Ammon's horn (tissue), 1 donor: ENCODE results near the gene ZSWIM6.

Experiments
- DNase-seq: peaks from one replicate; pipeline ENCODE4 v3.0.0-alpha.2; 2016; ENCODE audit warnings: low spot score

Gene ZSWIM6

DNA sequence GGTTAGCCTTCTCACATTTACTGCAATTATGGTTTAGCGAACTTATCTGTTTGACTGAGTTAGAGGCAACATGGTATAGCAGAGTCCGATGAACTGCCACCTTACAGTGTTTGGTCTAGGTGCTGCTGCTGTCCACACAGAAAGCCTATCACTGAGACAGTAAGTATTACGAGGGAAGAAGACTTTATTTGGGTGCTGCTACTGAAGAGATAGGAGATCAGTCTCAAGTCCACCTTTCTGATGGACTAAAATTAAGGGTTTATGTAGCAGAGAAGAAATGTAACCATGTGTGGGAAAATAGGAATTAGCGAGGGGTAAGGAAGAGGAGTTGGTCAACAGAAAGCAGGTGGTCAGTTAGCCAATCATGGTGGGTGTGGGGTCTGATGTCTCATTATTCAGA is 109.7 kb downstream of the ZSWIM6 start:
- DNase-seq: no peak

DNA sequence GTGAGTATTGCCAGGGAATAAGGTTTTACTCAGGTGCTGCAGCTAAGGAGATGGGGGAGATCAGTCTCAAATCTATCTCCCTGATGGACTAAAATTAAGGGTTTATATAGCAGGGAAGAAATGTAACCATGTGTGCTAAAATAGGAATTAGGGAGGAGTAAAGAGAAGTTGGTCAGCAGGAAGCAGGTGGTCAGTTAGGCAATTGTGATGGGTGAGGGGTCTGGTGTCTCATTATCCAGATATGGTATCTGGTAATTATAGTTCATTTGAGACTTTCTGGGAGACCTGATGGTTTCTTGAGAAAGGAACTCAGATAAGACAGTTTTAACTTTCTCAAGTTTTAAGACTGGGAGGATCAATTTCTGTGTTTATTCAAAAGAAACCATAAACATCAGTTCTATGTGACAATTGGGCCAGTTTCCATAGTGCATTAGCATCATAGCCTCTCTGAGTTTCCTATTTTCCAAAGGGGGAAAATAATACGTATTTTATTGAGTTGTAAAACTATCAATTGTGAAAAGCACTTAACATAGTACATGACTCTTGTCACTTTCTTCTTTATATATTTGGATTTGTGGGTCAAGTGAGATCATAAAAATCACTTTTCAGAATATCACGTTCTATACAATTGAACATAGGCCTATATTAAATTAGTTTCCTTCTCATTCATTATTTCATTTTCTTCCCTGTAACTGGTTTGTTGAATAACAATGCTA is 115.9 kb downstream of the ZSWIM6 start:
- DNase-seq: no peak

DNA sequence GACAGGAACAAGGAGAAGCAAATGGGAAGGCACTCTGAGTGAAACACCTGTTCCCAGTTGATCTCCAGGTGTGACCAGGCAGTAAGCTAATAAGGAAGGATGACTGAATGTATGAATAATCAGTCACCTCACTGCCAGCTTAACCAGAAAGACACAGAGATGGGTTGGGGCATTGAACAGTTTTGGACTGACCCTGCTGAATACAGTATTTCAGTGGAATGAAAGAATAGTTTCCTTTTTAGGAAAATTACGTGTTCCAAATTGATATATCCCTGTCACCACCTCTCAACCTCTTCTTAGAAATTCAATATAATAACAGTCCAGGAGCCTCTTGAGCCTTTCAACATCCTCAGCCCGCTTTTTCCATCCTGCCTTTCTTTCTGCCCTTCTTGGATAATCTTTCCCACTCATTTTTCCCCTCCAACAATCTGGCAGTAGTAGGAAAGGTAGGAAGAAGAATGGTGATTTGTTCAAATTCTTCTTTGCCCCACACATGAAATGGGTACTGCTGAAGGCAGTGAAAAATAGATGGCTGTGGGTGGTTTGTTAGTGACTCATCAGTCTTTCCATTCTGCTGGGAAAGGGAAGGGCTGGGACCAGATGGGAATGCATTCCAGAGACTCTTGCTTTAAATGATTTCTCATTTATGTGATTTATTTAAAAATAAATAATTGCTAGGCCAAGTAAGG is 117.9 kb downstream of the ZSWIM6 start:
- DNase-seq: peak; percentile 58

DNA sequence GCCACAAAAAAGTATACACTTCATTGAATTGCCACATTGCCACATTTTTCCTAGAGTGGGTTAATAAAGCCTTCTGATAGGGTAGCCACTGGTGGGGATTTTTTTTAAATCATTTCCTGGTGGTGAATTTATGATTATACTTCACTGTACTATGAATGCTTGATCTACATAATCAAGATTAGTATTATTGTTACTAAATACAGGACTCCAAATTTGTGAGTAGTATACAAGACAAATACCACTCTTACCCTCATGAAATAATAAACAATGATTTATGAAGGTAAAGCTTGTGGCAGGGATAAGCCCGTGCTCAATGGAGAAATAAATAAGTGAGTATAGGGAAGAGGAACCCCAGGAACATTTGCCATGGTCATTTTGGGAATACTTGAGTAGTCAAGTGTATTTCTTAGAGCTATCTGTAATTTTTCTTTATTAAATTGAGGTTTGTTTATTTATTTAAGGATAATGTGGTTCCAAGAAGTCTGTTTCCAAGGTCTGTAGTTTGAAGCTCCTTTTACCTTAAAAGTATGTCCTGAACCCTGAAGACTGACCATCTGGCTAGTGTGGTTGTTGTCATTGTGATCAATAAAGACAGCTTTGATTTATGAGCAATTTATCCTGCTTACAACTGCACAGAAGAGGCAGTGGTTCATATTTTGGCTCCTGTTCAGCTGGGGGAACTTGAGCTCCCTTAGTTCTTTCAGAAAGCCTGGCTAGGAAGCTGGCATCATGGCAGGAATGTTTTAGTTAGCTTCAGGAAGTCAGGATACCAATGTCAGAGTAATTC is 118.6 kb downstream of the ZSWIM6 start:
- peak; percentile 64 for DNase-seq

DNA sequence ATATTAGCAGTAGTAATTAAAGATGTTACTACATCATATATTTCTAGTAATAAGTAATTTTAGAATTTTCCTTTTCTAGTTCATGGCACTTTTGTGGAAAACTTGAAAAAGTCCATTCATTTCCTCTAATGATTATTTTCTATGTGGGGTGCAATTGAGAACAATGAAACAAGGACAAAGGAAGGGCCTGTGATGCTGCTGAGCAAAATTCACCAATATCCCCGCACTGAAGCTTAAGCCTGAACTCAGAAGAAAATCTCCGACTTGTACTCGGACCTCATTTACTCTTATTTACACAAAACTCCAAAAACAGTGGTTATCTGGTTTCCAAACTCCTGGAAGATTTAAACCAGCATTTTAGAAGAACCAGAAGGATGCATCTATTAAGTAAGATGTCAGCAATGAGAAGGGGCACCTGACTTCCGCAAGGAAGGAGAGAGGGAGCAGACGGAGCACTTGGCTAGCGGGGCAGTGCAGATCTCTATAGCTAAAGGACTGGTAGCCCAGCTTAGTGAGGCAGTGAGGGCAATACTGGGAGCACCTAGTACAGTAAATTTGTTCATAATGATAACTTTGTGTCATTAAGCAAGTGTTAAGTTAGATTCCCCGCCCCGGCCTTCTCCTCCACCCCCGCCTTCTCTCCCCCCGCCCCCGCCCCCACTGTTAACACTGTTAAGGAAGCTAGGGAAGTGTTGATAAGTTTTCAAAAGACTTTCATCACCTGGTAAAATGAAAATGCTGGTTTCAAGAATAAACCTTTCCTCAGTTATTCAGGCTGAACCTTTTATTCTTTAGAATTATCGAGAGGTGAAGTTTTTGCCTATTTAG is 123.3 kb downstream of the ZSWIM6 start:
- no peak for DNase-seq

DNA sequence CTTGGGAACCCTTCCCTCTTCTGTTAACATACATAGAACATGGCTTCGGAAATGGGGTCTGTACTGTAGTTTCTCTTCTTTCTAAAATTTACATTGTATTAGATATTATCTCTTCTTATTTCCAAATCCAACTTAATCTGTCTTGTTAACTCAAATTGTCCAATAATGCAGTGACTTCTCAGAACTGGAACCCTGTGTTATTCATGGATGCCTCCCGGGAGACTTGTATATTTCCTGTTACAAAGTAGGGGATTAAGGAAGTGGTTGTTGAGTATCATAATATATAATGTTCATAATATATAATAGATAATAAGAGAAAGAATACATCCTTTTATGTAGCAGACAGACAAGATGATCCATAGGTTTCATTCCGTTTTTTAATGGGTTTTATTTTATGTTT is 128.4 kb downstream of the ZSWIM6 start:
- no peak for DNase-seq

DNA sequence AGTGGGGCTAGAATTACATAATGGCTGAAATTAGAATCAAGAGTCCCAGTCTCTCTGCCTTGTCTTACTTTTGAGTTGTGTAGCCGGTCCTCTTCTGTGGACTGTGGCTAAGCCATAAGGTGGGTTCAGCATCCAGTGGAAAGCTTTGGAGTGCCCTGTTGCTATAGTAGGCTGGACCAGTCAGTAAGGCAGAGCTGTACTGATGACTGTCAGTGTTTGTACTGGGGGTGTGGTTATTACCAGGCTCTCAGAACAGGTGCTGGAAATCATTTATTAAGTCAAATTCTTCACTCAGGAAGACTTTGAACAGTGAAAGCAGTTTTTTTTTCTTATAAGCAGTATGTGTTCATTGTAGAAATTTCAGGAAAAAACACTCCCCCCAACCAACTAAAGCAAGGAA is 129.4 kb downstream of the ZSWIM6 start:
- no peak for DNase-seq

DNA sequence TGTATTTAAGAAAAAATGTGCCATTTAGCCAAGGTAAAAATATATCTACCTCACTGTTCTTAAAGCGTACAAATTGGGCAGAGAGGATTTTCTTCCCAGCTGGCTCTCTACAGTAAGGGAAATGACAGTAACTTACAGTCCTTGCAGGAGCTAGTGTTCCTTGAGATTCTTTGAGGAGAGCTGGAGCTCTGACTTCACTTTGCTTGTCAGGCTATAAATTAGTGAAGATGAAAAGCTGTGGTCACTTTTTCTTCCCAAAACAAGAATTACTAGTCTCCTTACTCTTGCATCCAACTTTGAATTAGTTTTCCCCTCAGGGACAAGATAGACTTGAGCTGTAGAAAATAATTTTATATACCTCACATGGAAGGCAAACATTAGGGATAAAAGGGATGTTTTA is 129.9 kb downstream of the ZSWIM6 start:
- DNase-seq: no peak

DNA sequence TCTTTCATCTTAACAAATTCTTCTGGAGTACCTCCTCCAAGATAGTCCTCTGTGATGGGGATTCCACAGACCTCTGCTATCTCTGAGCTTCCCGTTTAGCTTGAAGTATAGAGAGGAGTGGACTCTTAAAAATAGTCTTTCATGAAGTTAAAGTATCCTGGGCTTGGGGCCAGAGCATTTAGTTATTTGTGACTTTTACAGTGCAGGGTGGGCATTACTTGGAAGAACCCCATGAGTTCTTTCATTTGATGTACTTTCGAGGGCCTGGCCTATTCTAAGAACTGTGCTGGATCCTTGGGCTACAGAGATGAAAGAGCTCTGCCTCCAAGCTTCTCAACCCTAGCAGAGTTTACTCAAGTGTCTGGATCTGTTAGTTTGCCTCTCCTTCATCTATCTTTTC is 131.5 kb downstream of the ZSWIM6 start:
- no peak for DNase-seq

DNA sequence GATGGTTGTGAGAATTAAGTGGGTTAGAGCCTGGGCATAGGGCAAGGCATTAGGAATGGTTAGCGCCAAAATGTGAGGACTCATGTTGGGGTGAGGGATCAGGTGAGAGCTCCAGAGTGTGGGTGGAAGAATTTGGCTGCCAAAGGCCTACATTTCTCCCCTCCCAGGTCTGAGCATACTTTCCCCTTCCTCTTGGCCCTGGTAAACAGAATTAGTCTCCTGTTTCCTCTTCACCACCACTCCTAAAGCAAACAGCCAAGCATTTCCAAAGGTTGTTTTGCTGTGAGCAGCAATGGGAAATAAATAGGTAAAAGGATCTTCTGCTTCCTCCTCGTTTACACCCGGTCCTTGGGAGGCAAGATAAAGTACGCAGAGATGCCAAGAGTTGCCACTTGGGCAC is 132.5 kb downstream of the ZSWIM6 start:
- DNase-seq: no peak

DNA sequence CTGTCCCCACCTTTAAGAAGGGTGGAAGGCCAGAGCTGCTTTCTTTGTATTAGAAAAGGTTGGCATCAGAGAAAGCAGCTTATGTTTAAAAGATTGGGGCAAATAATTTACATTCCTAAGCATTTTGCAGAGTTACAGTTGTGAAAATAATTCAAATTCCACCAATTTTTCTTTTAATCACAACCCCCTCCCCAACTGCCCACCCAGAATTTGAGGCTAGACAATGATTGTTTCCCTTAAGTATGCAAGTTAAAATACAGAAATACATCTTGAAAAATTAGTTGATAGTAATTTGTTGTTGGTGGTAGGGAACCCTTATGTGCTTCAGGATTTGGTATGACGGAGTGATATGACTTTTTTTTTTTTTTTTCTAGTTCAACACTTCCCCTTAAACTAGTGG is 133.0 kb downstream of the ZSWIM6 start:
- DNase-seq: no peak

DNA sequence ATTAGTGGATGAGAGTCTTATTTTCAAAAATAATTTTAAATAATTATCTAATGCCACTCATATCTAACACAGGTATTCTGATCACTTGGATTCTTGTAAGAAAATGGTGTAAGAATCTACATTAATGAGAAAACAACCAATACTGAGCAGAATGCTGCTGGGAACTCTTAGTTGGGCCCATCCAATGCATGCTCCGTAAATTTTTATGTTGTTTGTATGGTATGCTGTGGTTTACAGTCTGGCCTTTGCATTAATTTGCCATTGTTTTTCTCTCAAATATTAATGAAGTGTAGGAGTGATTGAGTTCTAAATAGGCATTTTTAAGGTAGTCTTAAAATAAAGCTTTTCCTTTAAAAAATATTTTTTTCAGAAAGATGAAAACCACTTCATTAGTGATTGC is 133.4 kb downstream of the ZSWIM6 start:
- no peak for DNase-seq

DNA sequence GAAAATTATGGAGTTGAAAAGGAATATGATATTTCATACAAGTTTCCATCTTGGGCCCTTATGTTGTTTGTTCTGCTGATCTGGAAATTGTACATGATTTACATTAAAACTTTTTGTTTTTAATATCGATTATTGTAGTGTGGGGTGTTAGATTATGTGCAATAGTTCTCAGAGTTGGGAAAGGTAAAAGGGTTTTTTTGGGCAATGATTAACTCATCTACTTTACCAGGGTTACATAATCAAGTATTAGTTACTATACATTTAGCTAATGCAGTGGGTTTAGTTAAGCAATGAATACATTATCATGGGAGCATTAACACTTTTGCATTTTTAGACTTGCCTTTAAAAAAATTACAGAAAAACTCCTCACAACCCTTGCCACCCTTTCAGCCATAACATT is 134.0 kb downstream of the ZSWIM6 start:
- DNase-seq: no peak

DNA sequence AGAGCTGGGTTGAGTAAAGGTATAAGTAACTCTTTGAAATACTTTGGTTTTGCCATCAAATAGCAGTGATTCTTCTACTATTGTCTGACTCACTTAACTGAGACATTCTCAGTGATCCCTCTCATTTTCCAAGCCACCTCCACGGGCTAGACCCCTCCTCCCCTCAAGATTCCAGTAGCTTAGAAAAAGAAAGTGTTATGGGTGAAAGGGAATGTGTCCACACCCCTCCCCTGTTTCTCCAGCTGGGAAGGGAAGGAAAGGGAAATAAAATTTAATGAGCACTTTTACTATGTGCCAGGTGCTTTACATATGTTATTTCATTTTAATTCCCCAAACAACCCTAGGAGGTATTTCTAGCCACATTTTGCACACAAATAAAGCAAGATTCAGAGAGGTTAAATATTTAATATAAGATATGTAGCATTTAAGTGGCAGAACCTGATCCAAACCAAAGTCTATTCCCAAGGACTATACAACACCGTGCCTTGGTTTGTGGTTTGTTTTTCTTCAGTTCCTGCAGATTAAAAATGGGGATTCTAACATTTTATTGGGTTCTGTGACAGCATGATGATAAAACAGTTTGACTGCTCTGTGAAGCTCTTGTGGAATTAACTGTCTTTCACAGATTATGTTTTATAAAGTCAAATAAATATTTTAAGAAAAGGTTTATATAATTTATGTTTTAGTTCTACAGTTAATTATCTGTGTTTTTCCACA is 135.9 kb downstream of the ZSWIM6 start:
- no peak for DNase-seq

DNA sequence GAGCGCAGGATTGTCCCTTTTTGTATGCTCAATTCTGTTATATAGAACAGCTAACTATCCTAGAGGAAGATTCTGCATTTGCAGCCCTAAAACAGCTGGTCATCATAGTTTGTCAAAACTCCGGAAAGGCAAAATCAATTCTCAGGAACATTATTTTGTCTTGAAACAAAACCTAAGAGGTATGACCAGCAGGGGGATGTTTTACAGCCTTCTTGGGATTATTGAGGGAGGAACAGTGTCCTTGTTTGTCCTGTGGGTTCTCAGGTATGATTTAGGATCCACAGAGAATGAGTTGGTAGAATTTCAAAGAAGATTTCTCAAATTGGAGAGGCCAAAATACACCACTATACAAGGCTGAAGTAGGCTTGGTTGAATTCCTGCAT is 136.4 kb downstream of the ZSWIM6 start:
- no peak for DNase-seq

DNA sequence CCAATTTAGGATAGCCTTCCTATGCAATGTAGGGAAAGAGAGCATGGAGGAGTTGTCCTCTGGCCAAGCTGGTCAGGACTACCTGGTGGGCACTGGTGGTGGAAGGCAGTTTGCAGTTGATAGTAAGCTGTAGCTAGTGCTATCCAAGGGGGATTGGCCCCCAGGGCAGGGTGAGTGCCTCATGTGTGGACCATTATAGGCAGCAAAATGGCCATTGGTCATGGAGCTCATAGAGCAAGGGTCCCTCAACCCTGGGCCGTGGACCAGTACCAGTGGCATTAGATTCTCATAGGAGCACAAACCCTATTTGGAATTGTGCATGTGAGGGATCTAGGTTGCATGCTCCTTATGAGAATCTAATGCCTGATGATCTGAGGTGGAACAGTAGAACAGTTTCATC is 139.3 kb downstream of the ZSWIM6 start:
- DNase-seq: no peak

DNA sequence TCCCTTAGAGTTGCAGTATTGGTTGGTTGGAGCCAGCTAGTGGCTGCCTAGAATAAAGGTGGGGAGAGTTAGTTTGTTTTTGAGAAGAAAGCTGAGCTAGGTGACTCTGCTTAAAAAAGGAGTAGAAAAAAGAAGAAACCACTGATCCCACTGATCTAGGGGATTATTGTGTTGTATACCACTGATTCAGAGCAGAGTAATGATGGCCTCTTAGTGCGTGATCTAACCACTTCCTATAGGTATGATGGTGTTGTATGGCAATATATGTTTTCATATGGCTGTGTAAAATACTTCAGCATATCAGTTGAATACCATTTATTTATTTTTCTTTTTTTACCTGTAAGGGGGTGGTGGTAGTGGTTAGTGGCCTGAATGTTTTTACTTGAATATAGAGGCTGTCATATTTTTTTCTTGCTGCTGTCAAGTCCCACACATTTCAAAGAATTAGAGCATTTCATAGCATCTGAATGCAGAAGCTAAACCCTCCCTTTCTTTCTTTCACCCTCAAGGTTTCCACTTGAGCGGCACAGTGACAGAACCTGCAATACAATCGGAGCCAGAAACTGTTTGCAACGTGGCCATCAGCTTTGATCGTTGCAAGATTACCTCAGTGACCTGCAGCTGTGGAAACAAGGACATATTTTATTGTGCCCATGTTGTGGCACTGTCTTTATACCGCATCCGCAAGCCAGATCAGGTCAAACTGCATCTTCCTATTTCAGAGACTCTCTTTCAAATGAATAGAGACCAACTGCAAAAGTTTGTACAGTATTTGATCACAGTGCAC is 140.3 kb downstream of the ZSWIM6 start:
- no peak for DNase-seq

DNA sequence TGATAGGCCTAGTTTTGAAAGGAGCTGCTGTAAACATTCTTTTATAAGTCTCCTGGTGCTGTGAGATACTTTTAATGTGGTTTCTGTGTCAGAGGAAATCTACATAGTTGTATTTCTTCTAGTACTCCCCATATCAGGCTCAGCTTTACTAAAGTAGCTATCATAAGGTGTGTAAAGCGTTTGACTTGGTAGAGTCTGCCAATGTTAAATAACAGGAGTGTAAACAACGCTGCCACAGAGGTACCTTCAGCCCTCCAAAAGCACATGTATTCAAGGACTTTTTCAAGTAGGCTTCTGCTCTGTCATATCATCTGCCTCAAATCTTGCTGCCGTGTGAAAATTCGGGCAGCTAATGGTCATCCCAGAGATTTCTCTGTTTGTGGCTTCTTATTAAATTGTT is 142.7 kb downstream of the ZSWIM6 start:
- no peak for DNase-seq

DNA sequence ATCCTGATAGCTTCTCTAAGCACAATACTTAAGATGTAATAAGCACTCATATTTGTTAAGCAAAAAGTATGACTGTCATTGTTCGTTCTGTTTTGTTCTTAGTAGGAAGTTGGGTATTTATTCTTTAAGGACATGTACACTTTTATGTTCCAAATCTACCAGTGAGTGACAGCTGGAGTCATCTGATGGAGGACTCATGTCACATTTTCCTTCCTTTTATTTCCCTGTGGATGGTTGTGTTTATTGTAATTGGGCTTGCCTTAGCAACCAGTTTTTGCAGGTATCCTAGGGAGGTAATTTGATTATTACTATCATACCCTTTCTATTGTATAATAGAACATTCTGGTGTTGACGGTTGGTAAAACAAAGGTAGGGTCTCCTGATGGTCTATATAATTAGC is 145.7 kb downstream of the ZSWIM6 start:
- no peak for DNase-seq

DNA sequence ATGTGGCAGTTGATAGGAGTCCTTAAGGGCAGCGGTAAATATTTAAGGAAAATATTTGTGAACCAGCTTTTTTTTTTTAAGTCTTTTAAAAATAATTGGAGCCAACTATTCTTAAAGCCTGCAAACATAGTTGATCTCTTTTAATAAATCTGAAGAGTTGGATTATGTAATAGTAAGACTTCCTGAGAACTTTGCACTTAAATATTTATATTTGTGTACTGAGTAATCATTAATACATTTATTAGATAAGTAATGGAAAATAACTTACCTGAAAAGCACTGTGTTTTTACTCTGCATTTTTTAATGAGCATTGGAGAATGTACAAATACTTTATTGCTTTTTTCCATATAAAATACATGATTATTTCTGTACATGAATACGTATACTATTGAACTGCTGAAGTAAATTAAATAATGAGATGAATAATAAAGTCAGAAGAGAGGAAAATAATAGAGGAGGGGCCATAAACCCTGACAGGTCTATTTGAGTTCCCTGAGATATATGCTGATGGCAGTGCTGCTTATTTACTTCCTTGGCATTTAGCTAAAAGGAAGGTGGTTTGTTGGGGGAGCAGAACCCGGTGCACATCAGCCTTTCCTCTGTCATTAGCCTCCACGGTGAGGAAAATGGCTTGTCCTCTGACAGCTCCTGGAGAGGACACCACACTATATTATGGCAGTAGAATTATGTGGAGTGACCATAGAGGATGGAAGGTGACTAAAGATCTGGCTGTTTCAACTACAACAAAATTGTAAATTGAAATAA is 148.0 kb downstream of the ZSWIM6 start:
- DNase-seq: no peak
